GM13977 (cell line): ENCODE data around the gene STX4.

Source experiments
- DNase-seq: peaks from one replicate; pipeline ENCODE4 v3.0.0; 2012; ENCODE audit warnings: low spot score
- in situ Hi-C: fragments of 300-500 bp; cut with MboI; formaldehyde crosslinking; loops from one replicate; pipeline ENCODE4 v1.12.0; 2022; ENCODE audit warnings: low sequenced_read_pairs, low pct_unique_long_range_greater_than_20kb, mixed read lengths, inconsistent platforms; ENCODE audit not compliant: unreplicated experiment
- TF ChIP-seq, protein P1 (sequence below): IDR thresholded peaks from 2 replicates; pipeline ENCODE4 v1.5.1; 2012; ENCODE audit warnings: mild to moderate bottlenecking, control low read depth; ENCODE audit not compliant: insufficient read depth; ENCODE audit errors: extremely low read depth, missing control alignments

The STX4 gene

DNA sequence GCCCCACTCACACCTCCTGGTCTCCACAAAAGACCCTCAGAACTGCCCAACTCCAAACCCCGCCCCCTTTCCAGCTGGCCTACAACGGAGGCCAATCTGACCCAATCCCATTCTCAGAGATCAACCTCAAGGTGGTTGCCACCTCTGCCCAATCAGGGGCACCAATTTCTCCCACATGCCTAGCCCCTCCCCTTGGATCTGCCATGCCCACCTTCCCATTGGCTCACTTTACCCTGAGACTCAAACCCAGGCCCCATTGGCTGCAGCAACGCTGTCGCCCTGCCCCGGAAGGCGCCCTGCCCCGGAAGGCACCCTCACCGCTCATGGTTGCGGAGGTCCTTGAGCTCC, 30.1 kb downstream of the STX4 start:
- in situ Hi-C loops: no loop called here
- TF ChIP-seq, protein P1, sequence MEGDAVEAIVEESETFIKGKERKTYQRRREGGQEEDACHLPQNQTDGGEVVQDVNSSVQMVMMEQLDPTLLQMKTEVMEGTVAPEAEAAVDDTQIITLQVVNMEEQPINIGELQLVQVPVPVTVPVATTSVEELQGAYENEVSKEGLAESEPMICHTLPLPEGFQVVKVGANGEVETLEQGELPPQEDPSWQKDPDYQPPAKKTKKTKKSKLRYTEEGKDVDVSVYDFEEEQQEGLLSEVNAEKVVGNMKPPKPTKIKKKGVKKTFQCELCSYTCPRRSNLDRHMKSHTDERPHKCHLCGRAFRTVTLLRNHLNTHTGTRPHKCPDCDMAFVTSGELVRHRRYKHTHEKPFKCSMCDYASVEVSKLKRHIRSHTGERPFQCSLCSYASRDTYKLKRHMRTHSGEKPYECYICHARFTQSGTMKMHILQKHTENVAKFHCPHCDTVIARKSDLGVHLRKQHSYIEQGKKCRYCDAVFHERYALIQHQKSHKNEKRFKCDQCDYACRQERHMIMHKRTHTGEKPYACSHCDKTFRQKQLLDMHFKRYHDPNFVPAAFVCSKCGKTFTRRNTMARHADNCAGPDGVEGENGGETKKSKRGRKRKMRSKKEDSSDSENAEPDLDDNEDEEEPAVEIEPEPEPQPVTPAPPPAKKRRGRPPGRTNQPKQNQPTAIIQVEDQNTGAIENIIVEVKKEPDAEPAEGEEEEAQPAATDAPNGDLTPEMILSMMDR: no peak

DNA sequence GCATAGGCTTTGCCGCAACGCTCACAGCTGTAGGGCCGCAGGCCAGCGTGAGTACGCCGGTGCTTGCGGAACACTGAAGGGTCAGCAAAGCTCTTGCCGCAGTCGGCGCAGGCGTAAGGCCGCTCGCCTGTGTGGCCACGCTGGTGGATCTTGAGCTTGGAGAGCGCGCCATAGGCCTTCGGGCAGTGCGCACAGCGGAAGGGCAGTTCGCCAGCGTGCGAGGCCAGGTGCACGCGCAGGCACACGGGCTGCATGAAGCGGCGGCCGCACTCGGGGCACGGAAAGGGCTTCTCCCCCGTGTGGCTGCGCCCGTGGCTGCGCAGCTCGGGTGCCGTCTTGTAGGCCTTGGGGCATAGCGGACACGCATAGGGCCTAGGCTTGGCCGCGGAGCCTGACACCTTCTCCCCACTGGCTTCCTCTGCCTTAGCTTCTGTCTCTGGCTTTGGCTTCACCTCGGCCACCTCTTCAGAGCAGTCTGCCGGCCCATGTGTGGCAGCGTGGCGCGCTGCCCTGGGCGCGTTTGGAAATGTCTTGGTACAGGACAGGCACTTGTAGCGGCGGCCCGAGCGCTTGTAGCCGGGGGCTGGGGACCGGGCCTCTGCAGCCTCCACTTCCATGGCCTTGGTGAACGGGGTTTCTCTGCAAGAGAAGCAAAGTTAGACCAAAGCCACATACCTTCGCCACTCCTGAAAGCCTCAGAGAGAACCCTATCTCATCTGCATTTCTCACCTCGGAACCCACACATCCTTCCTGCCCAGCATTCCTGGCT, 30.7 kb downstream of the STX4 start:
- TF ChIP-seq, protein P1: no peak
- in situ Hi-C loops: no loop called here

More for the DNA sequence above, 30.1 kb downstream of the STX4 start:
- no peak for DNase-seq

DNA sequence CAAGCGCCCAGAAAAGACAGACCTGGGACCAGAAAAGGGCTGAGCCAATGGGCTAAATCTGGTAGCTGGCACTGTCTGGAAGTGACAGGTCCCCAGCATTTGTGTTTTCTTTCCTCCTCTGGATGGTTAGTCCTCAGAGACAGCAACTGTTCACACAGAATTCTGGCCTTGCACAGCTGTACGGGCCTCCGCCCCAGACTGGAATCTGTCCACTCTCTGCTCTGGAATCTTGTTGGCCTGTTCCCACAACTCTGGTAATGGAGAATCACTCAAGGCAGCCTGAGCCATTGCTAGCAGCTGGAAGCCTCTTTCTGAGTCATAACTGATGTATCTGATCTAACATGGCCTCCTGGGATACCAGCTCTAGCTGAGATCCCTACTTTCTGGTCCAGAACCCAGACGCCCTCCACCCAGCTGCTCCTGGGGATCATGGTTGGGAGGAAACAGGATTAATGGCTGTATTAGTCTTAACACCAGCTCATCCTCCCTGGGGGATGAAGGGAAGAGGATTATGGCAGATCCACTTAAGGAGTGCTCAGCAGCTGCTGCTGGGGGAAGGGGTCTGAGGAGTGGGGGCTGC, 31.6 kb downstream of the STX4 start:
- TF ChIP-seq, protein P1: no peak
- DNase-seq: no peak
- in situ Hi-C loops: no loop called here

More for the DNA sequence above, 30.7 kb downstream of the STX4 start:
- no peak for DNase-seq

DNA sequence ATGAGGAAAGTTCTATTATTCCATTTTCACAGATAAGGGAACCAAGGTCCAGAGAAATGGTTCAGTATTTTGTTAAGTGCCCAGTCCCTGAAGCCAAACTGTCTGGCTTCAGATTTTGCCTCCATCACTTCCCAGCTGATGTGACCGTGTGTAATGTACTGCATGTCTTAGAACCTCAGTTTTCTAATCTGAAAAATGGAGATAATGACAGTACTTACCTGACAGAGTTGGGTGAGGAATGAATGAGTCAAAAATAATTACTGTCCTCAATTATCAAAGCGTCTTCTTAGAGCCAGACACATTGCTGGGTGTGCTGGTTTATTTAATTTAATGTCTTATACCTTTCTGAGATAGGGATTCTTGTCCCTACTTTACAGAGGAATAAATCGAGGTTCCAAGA, 34.0 kb downstream of the STX4 start:
- TF ChIP-seq, protein P1: no peak

DNA sequence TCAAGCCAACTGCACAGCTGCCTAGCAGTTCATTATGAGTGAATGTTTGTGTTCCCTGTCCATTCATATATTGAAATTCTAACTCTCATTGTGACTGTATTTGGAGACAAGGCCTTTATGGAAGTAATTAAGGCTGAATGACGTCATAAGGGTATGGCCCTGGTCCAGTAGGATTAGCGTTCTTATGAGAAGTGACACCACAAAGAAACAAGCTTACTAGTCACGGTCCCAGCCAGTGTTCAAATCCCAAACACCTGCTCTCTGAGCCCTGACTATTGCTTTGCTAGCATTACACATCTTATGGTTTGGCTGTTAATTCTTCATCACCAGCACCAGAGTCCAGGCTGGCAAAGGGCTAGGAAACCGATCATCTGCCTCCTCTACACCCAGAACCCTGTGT, 38.5 kb downstream of the STX4 start:
- DNase-seq: no peak
- TF ChIP-seq, protein P1: no peak
- in situ Hi-C loops: no loop called here

More for the DNA sequence above, 34.0 kb downstream of the STX4 start:
- in situ Hi-C loops: no loop called here
- DNase-seq: no peak

DNA sequence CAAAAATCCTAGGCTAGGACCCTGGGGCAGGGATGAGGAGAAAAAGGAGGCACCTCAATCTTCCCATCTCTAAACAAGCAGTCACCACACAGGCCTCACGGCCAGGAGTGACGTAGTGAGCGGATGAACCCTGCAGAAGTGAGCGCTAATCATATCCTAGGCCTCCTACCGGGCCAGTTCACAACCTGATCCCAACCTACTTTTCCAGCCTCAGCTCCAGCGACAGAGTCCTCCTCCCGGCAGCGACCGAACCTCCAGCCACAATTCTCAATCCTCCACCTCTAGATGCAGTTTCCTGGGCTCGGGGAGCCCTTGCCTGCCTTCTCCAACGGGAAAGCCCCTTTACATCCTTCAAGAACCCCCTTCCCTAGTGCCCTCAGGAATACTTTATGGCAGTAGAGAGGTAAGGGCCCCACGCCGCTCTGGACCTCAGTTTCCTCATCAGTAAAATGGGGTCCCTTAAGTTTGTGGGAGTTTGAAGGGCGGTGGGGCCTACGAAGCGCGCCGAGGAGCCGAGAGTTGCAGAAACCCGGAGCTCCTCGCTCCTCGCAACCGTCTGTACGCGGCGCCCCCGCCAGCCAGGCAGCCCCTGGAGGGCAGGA, 39.3 kb downstream of the STX4 start:
- TF ChIP-seq, protein P1: no peak
- in situ Hi-C loops: no loop called here
- DNase-seq: no peak
